ENCODE measurements around the gene COX4I1. TPM values are rescaled to one million over a fixed set of nuclear protein-coding genes. Genes with fewer than 3 reads are reported as not detected.

COX4I1 gene
- total and polyA plus RNA-seq, 2 of the 8 experiments (the other 6 are each of a cell fraction or from before 2014, with no cell fraction given): 507 to 707 TPM

DNA sequence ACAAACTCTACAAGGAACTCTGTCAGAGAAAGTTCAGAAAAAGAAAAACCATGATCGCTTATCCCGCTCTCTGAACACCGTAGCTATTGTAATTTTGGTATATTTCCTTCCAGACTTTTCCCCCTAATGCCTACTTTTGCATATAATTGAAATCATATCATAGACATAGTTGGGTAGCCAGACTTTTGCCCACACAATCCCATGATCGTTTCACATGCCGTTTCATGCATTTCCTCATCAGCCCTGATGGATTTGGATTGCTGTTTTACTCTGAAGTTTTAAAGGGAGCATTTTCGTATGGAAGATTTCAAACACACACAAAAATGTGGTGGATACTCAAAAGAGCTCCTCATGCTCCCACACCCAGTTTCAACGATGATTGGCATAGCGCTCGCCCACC is 31.3 kb downstream of the COX4I1 start (continued):
- TF ChIP-seq, protein P1, sequence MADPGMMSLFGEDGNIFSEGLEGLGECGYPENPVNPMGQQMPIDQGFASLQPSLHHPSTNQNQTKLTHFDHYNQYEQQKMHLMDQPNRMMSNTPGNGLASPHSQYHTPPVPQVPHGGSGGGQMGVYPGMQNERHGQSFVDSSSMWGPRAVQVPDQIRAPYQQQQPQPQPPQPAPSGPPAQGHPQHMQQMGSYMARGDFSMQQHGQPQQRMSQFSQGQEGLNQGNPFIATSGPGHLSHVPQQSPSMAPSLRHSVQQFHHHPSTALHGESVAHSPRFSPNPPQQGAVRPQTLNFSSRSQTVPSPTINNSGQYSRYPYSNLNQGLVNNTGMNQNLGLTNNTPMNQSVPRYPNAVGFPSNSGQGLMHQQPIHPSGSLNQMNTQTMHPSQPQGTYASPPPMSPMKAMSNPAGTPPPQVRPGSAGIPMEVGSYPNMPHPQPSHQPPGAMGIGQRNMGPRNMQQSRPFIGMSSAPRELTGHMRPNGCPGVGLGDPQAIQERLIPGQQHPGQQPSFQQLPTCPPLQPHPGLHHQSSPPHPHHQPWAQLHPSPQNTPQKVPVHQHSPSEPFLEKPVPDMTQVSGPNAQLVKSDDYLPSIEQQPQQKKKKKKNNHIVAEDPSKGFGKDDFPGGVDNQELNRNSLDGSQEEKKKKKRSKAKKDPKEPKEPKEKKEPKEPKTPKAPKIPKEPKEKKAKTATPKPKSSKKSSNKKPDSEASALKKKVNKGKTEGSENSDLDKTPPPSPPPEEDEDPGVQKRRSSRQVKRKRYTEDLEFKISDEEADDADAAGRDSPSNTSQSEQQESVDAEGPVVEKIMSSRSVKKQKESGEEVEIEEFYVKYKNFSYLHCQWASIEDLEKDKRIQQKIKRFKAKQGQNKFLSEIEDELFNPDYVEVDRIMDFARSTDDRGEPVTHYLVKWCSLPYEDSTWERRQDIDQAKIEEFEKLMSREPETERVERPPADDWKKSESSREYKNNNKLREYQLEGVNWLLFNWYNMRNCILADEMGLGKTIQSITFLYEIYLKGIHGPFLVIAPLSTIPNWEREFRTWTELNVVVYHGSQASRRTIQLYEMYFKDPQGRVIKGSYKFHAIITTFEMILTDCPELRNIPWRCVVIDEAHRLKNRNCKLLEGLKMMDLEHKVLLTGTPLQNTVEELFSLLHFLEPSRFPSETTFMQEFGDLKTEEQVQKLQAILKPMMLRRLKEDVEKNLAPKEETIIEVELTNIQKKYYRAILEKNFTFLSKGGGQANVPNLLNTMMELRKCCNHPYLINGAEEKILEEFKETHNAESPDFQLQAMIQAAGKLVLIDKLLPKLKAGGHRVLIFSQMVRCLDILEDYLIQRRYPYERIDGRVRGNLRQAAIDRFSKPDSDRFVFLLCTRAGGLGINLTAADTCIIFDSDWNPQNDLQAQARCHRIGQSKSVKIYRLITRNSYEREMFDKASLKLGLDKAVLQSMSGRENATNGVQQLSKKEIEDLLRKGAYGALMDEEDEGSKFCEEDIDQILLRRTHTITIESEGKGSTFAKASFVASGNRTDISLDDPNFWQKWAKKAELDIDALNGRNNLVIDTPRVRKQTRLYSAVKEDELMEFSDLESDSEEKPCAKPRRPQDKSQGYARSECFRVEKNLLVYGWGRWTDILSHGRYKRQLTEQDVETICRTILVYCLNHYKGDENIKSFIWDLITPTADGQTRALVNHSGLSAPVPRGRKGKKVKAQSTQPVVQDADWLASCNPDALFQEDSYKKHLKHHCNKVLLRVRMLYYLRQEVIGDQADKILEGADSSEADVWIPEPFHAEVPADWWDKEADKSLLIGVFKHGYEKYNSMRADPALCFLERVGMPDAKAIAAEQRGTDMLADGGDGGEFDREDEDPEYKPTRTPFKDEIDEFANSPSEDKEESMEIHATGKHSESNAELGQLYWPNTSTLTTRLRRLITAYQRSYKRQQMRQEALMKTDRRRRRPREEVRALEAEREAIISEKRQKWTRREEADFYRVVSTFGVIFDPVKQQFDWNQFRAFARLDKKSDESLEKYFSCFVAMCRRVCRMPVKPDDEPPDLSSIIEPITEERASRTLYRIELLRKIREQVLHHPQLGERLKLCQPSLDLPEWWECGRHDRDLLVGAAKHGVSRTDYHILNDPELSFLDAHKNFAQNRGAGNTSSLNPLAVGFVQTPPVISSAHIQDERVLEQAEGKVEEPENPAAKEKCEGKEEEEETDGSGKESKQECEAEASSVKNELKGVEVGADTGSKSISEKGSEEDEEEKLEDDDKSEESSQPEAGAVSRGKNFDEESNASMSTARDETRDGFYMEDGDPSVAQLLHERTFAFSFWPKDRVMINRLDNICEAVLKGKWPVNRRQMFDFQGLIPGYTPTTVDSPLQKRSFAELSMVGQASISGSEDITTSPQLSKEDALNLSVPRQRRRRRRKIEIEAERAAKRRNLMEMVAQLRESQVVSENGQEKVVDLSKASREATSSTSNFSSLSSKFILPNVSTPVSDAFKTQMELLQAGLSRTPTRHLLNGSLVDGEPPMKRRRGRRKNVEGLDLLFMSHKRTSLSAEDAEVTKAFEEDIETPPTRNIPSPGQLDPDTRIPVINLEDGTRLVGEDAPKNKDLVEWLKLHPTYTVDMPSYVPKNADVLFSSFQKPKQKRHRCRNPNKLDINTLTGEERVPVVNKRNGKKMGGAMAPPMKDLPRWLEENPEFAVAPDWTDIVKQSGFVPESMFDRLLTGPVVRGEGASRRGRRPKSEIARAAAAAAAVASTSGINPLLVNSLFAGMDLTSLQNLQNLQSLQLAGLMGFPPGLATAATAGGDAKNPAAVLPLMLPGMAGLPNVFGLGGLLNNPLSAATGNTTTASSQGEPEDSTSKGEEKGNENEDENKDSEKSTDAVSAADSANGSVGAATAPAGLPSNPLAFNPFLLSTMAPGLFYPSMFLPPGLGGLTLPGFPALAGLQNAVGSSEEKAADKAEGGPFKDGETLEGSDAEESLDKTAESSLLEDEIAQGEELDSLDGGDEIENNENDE (IDR thresholded peaks at IDR 0.05; ENCODE audit: insufficient replicate concordance, low read length): no peak
- TF ChIP-seq JUN (IDR thresholded peaks at IDR 0.05; ENCODE audit: low read depth, low read length): no peak
- no peak for TF ChIP-seq BACH1 (IDR thresholded peaks at IDR 0.05; ENCODE audit: low read length)
- no peak for TF ChIP-seq TAF7 (optimal IDR thresholded peaks at IDR 0.05; ENCODE audit: borderline replicate concordance, low read depth, low read length)
- TF ChIP-seq RAD21 (IDR thresholded peaks at IDR 0.05 in 1 of 2, conservative IDR thresholded peaks at IDR 0.05 in 1 of 2; ENCODE audit: low read depth in 2 of 2, low read length in 2 of 2): no peak
- no peak for TF ChIP-seq PHF8 (conservative IDR thresholded peaks at IDR 0.05; ENCODE audit: low read depth, low read length)
- no peak for TF ChIP-seq YY1 (IDR thresholded peaks at IDR 0.05; ENCODE audit: low read depth, low read length)
- no peak for TF ChIP-seq EZH2 (IDR thresholded peaks at IDR 0.05; ENCODE audit: low read depth, low read length, severe bottlenecking)
- TF ChIP-seq SAP30 (IDR thresholded peaks at IDR 0.05; ENCODE audit: insufficient read depth, insufficient replicate concordance, low read length): no peak
- no peak for TF ChIP-seq RBBP5 (IDR thresholded peaks at IDR 0.05; ENCODE audit: borderline replicate concordance, low read depth, low read length)
- TF ChIP-seq CTBP2 (IDR thresholded peaks at IDR 0.05; ENCODE audit: borderline replicate concordance, insufficient read depth, insufficient read length, low read length): no peak
